Measurements from ENCODE around the gene TYRO3. TPM values are rescaled to one million over a fixed set of nuclear protein-coding genes. Genes with fewer than 3 reads are reported as not detected.

Gene TYRO3
- polyA plus RNA-seq, 1 of the 3 experiments (the other 2 are of a cell fraction): 8.7 TPM

- Histone ChIP-seq H3K9me3 (no peaks in the 10 kb centered on the region), H3K4me3 (ENCODE audit: low read depth in 2 of 2, low read length in 1 of 2) (no peak overlapping the region), H3K79me2 (ENCODE audit: insufficient read depth) (no peaks in the 10 kb centered on the region), H3K4me1 (ENCODE audit: control insufficient read depth in 1 of 2, insufficient read depth in 2 of 2, low read depth in 1 of 2, low read length in 1 of 2) (peaks cover 0 to 5% of the 10 kb centered on the region in 2 experiments; a peak in 1 of 4 replicates), H3K36me3 (replicated peaks in 1 of 2; ENCODE audit: control insufficient read depth in 1 of 2, insufficient read depth in 2 of 2, low read length in 1 of 2) (peaks cover 0 to 5% of the 10 kb centered on the region in 2 experiments), H3K27ac (ENCODE audit: low read depth in 2 of 2, low read length in 1 of 2) (no peak overlapping the region), H3K9ac (no peak overlapping the region), H3F3A (replicated peaks; ENCODE audit: insufficient read depth) (no peaks in the 10 kb centered on the region), H3K27me3 (ENCODE audit: insufficient read depth) (no peaks in the 10 kb centered on the region), H3K4me2 (no peak overlapping the region), H2AFZ (ENCODE audit: low read depth) (no peak overlapping the region), H4K20me1 (ENCODE audit: insufficient read depth) (no peaks in the 10 kb centered on the region), H3K9me2 (no peaks in the 10 kb centered on the region)
- WGBS (ENCODE audit: low lambda C conversion rate): 94% methylated on average over 9 of the region's 13 CpGs
- TF ChIP-seq ELF1 (IDR thresholded peaks at IDR 0.05): no peak
- TF ChIP-seq NRF1 (IDR thresholded peaks at IDR 0.05; ENCODE audit: low read depth, low read length): no peak
- TF ChIP-seq MEF2A (IDR thresholded peaks at IDR 0.05; ENCODE audit: borderline replicate concordance, low read depth): no peak
- no peak for TF ChIP-seq TEAD4 (IDR thresholded peaks at IDR 0.05; ENCODE audit: borderline replicate concordance, insufficient read depth)
- TF ChIP-seq RAD21 (IDR thresholded peaks at IDR 0.05; ENCODE audit: low read length): no peak
- TF ChIP-seq POLR2AphosphoS5 (IDR thresholded peaks at IDR 0.05; ENCODE audit: low read depth, low read length): no peak
- TF ChIP-seq RFX5 (IDR thresholded peaks at IDR 0.05; ENCODE audit: low read length): no peak
- no peak for TF ChIP-seq REST (IDR thresholded peaks at IDR 0.05; ENCODE audit: low read depth, low read length)
- TF ChIP-seq CHD2 (IDR thresholded peaks at IDR 0.05; ENCODE audit: low read length, partially characterized antibody): no peak
- TF ChIP-seq MXI1 (IDR thresholded peaks at IDR 0.05; ENCODE audit: low read depth, low read length): no peak
- no peak for TF ChIP-seq SIN3A (IDR thresholded peaks at IDR 0.05; ENCODE audit: borderline replicate concordance, low read depth, low read length)
- no peak for TF ChIP-seq TAF1 (IDR thresholded peaks at IDR 0.05; ENCODE audit: borderline replicate concordance, low read depth, low read length)
- no peak for TF ChIP-seq JUND (IDR thresholded peaks at IDR 0.05)
- no peak for TF ChIP-seq SMC3 (IDR thresholded peaks at IDR 0.05; ENCODE audit: low read depth, low read length)
- no peak for TF ChIP-seq RXRA (IDR thresholded peaks at IDR 0.05; ENCODE audit: borderline replicate concordance, low read depth)
- no peak for TF ChIP-seq MAX (IDR thresholded peaks at IDR 0.05; ENCODE audit: low read depth)
- no peak for TF ChIP-seq FOXM1 (IDR thresholded peaks at IDR 0.05; ENCODE audit: low read depth)
- no peak for TF ChIP-seq EP300 (IDR thresholded peaks at IDR 0.05; ENCODE audit: borderline replicate concordance in 1 of 2, low read depth in 1 of 2, low read length in 1 of 2)
- TF ChIP-seq FOXJ3 (CRISPR knock-in tag; IDR thresholded peaks at IDR 0.05): no peak
- no peak for DNase-seq
- POLR2A ChIA-PET: no interaction called here
- CTCF ChIA-PET: no interaction called here
Measured at GRCh38 chr15:41573396-41573795, 14.4 kb downstream of the TYRO3 start.
